Naive thymus-derived CD4-positive, alpha-beta T cell (primary cell): ENCODE data around the gene UIMC1. TPM values are rescaled to one million over a fixed set of nuclear protein-coding genes. Genes with fewer than 3 reads are reported as not detected.

Source experiments
- ATAC-seq: fragments of 150-1000 bp; cut with Tn5 transposase; 2 replicates; pipeline ENCODE4 v1.10.0; 2021; ENCODE audit warnings: mild to moderate bottlenecking, moderate library complexity
- CTCF ChIA-PET: fragments of 350-600 bp; sonication (Branson Sonifier 250); formaldehyde crosslinking; loops from one replicate; lab custom pipeline; 2021; ENCODE audit warnings: antibody characterized with exemption; lab: Charles Lee
- POLR2A ChIA-PET: fragments of 350-600 bp; sonication (Branson Sonifier 250); formaldehyde crosslinking; loops from one replicate; lab custom pipeline; 2021; ENCODE audit warnings: antibody characterized with exemption, inconsistent platforms; lab: Charles Lee
- DNase-seq, 9 donors: peaks; one replicate each; pipeline versions ENCODE4 v3.0.0 to v3.0.0-alpha.2; 2020 to 2022; ENCODE audit warnings: mixed read lengths in 1 of 9
- H3K27ac ChIP-seq: one replicate; pipeline ENCODE4 v1.7.0; 2013; ENCODE audit warnings: mild to moderate bottlenecking, low read depth, low read length, moderate library complexity
- H3K27me3 ChIP-seq, 2 donors: one replicate each; pipeline ENCODE4 v1.7.0; 2013; ENCODE audit warnings: low read length in 2 of 2, mild to moderate bottlenecking in 2 of 2, moderate library complexity in 2 of 2; ENCODE audit not compliant: control insufficient read depth in 2 of 2, insufficient read depth in 2 of 2
- H3K36me3 ChIP-seq, 3 experiments: 1 replicate in 2 of 3; 2 replicates in 1 of 3; pipeline ENCODE4 v1.7.0; 2013; ENCODE audit warnings: low read length in 3 of 3, mild to moderate bottlenecking in 3 of 3, moderate library complexity in 1 of 3; ENCODE audit not compliant: insufficient read depth in 3 of 3, control insufficient read depth in 2 of 3
- H3K4me1 ChIP-seq, 2 donors: one replicate each; pipeline ENCODE4 v1.7.0; 2013; ENCODE audit warnings: low read length in 2 of 2, mild to moderate bottlenecking in 2 of 2, moderate library complexity in 1 of 2; ENCODE audit not compliant: control insufficient read depth in 2 of 2, insufficient read depth in 2 of 2
- H3K4me3 ChIP-seq: 2 replicates; pipeline ENCODE4 v1.7.0; 2013; ENCODE audit warnings: mild to moderate bottlenecking, low read length
- H3K9me3 ChIP-seq, 3 experiments: 1 replicate in 2 of 3; 2 replicates in 1 of 3; pipeline ENCODE4 v1.7.0; 2013; ENCODE audit warnings: low read length in 3 of 3; ENCODE audit not compliant: control insufficient read depth in 2 of 3
- H3K27ac Mint-ChIP-seq, 9 donors: one replicate each; pipeline ENCODE4 v1.8.0; 2020 to 2022; ENCODE audit warnings: mixed read lengths in 9 of 9, mild to moderate bottlenecking in 8 of 9, moderate library complexity in 5 of 9, inconsistent platforms in 2 of 9
- H3K27me3 Mint-ChIP-seq, 5 donors: one replicate each; pipeline ENCODE4 v1.8.0; 2021 to 2022; ENCODE audit warnings: mixed read lengths in 5 of 5, mild to moderate bottlenecking in 1 of 5
- H3K36me3 Mint-ChIP-seq, 5 donors: one replicate each; pipeline ENCODE4 v1.8.0; 2020 to 2022; ENCODE audit warnings: mixed read lengths in 5 of 5, mild to moderate bottlenecking in 3 of 5, inconsistent platforms in 1 of 5
- H3K4me1 Mint-ChIP-seq, 7 donors: one replicate each; pipeline ENCODE4 v1.8.0; 2020 to 2022; ENCODE audit warnings: mixed read lengths in 7 of 7, mild to moderate bottlenecking in 3 of 7, inconsistent platforms in 1 of 7
- H3K4me3 Mint-ChIP-seq, 10 donors: one replicate each; pipeline ENCODE4 v1.8.0; 2020 to 2022; ENCODE audit warnings: mild to moderate bottlenecking in 10 of 10, mixed read lengths in 10 of 10, moderate library complexity in 6 of 10, inconsistent platforms in 2 of 10
- H3K9me3 Mint-ChIP-seq, 11 donors: one replicate each; pipeline ENCODE4 v1.8.0; 2020 to 2022; ENCODE audit warnings: mixed read lengths in 11 of 11, mild to moderate bottlenecking in 4 of 11, inconsistent platforms in 1 of 11, moderate library complexity in 1 of 11
- intact Hi-C, 2 donors: fragments of 100-400 bp; cut with micrococcal nuclease; formaldehyde crosslinking; loops; one replicate each; pipeline ENCODE4 v1.15.1; 2023
- polyA plus RNA-seq, 2 donors: library from polyadenylated mRNA; unstranded; fragments of 300-500 nt; fragmentation: Illumina TruSeq; gene quantifications; one replicate each; pipeline ENCODE4 v1.2.3, GENCODE V29; 2021
- total RNA-seq, 6 experiments: library from RNA in 5 of 6; stranded (reverse) in 5 of 6; gene quantifications; 1 replicate in 5 of 6; 2 replicates in 1 of 6; pipeline ENCODE4 v1.2.3 and lab custom pipeline; 2021 to 2026

The UIMC1 gene
- total and polyA plus RNA-seq, 7 experiments from 2014 or later, result 17.5 to 60.8 (median 56.8) TPM

- no peaks in the 10 kb centered on the region for H3K9me3 ChIP-seq
- POLR2A ChIA-PET, result interaction anchor here (0.6 to 3.0 kb wide), 7 partner anchors 8 to 575 kb away, joined by 3 to 9 read pairs (median 3); partner anchors contain the start of genes FAF2 and UIMC1
- Mint-ChIP-seq H3K4me3 (peak within 1 kb of the TSS; percentile 97 to 100 (median 99)), H3K9me3 (peaks cover 0 to 3% (median 0%) of the 10 kb centered on the region in 11 donors), H3K27me3 (no peaks in the 10 kb centered on the region), H3K27ac (peak within 1 kb of the TSS; percentile 95 to 99 (median 98)), H3K4me1 (peaks cover 28 to 57% (median 45%) of the 10 kb centered on the region in 7 donors), H3K36me3 (peaks cover 0 to 15% (median 5%) of the 10 kb centered on the region in 5 donors)
- peaks cover 0 to 13% (median 0%) of the 10 kb centered on the region in 3 experiments for H3K36me3 ChIP-seq
- no peaks in the 10 kb centered on the region for H3K27me3 ChIP-seq
- peaks cover 15 to 16% of the 10 kb centered on the region in 2 donors for H3K4me1 ChIP-seq
- peak within 1 kb of the TSS; percentile 91 for H3K27ac ChIP-seq
- DNase-seq (peak; percentile 80 to 93 (median 91)), ATAC-seq (peak; percentile 98)
- CTCF ChIA-PET, result interaction anchor here (0.6 to 1.1 kb wide), 3 partner anchors 37 to 570 kb away, joined by 3 to 6 read pairs (median 4); partner anchors contain the start of gene TMED9
- peak within 1 kb of the TSS; percentile 62 for H3K4me3 ChIP-seq
- intact Hi-C loops, result loop anchor here (1.0 to 10.0 kb wide), 5 partner anchors 16 to 532 kb away; partner anchors contain the start of genes UIMC1 (in 2 of the 2), FAM193B (in 1 of the 2), LMAN2 (in 1 of the 2) and RNF44 (in 1 of the 2)
These were observed 16.1 kb upstream of the UIMC1 start, which contains the start of gene ZNF346 for GRCh38 chr5:177022386-177023302. Gene ZNF346 (plus strand): TSS chr5:177022696. CDS start chr5:177022739, 43 bp downstream.

GRCh38 chr5:177020033-177020432 is 13.5 kb upstream of the UIMC1 start:
- Histone ChIP-seq H3K9me3 (no peaks in the 10 kb centered on the region), H3K36me3 (peaks cover 0 to 7% (median 0%) of the 10 kb centered on the region in 3 experiments), H3K4me1 (peaks cover 15 to 16% of the 10 kb centered on the region in 2 donors), H3K27me3 (no peaks in the 10 kb centered on the region), H3K27ac (no peak overlapping the region), H3K4me3 (no peak overlapping the region)
- POLR2A ChIA-PET, result interaction anchor here (0.5 to 3.0 kb wide), 4 partner anchors 13 to 149 kb away, joined by 3 to 9 read pairs (median 5); partner anchors contain the start of gene UIMC1
- H3K9me3 Mint-ChIP-seq, result peaks cover 0 to 3% (median 0%) of the 10 kb centered on the region in 11 donors
- intact Hi-C loops, result loop anchor here (5.0 to 10.0 kb wide), 3 partner anchors 332 to 535 kb away; partner anchors contain the start of genes FAM193B (in 1 of the 2) and LMAN2 (in 1 of the 2)
- peaks cover 24 to 43% (median 33%) of the 10 kb centered on the region in 7 donors for H3K4me1 Mint-ChIP-seq
- H3K27ac Mint-ChIP-seq, result no peak overlapping the region
- no peaks in the 10 kb centered on the region for H3K27me3 Mint-ChIP-seq
- H3K36me3 Mint-ChIP-seq, result peaks cover 0 to 8% (median 0%) of the 10 kb centered on the region in 5 donors
- CTCF ChIA-PET, result no interaction called here
- H3K4me3 Mint-ChIP-seq, result peak overlapping the region in 1 of 10 donors; percentile 4
- no peak for DNase-seq
- no peak for ATAC-seq

GRCh38 chr5:177018341-177018740 is 11.8 kb upstream of the UIMC1 start:
- intact Hi-C loops, result no loop called here
- Histone ChIP-seq H3K27me3 (no peaks in the 10 kb centered on the region), H3K4me3 (no peak overlapping the region), H3K9me3 (no peaks in the 10 kb centered on the region), H3K4me1 (peaks cover 13% of the 10 kb centered on the region in 2 donors), H3K36me3 (peaks cover 0 to 7% (median 0%) of the 10 kb centered on the region in 3 experiments), H3K27ac (no peak overlapping the region)
- ChIA-PET POLR2A (no interaction called here), CTCF (no interaction called here)
- H3K4me3 Mint-ChIP-seq, result peak overlapping the region in 1 of 10 donors; percentile 48
- ATAC-seq (no peak), DNase-seq (no peak)
- H3K4me1 Mint-ChIP-seq, result peaks cover 11 to 29% (median 22%) of the 10 kb centered on the region in 7 donors
- H3K27me3 Mint-ChIP-seq, result no peaks in the 10 kb centered on the region
- H3K27ac Mint-ChIP-seq, result no peak overlapping the region
- no peaks in the 10 kb centered on the region for H3K36me3 Mint-ChIP-seq
- H3K9me3 Mint-ChIP-seq, result peaks cover 0 to 6% (median 0%) of the 10 kb centered on the region in 11 donors

GRCh38 chr5:177015156-177015555 is 8.6 kb upstream of the UIMC1 start:
- CTCF ChIA-PET, result interaction anchor here (1.2 kb wide), 1 partner anchor 8 kb away, joined by 4 read pairs; the partner anchor contains the start of gene UIMC1
- no peaks in the 10 kb centered on the region for H3K9me3 ChIP-seq
- Mint-ChIP-seq H3K4me3 (no peak overlapping the region), H3K27me3 (no peaks in the 10 kb centered on the region), H3K27ac (no peak overlapping the region), H3K9me3 (peaks cover 0 to 3% (median 0%) of the 10 kb centered on the region in 11 donors), H3K36me3 (no peaks in the 10 kb centered on the region), H3K4me1 (peaks cover 0 to 4% (median 0%) of the 10 kb centered on the region in 7 donors)
- DNase-seq, result no peak
- intact Hi-C loops, result no loop called here
- H3K27ac ChIP-seq, result no peak overlapping the region
- POLR2A ChIA-PET, result interaction anchor here (0.7 to 1.4 kb wide), 3 partner anchors 8 to 335 kb away, joined by 3 read pairs; partner anchors contain the start of gene UIMC1
- no peaks in the 10 kb centered on the region for H3K4me1 ChIP-seq
- no peak overlapping the region for H3K4me3 ChIP-seq
- H3K36me3 ChIP-seq, result no peaks in the 10 kb centered on the region
- no peak for ATAC-seq
- H3K27me3 ChIP-seq, result no peaks in the 10 kb centered on the region

GRCh38 chr5:177010153-177010552 is 3.6 kb upstream of the UIMC1 start:
- Mint-ChIP-seq H3K27me3 (no peaks in the 10 kb centered on the region), H3K9me3 (peaks cover 0 to 9% (median 4%) of the 10 kb centered on the region in 11 donors), H3K4me3 (no peak overlapping the region), H3K4me1 (peaks cover 7 to 15% (median 9%) of the 10 kb centered on the region in 7 donors), H3K27ac (no peak overlapping the region), H3K36me3 (peaks cover 0 to 5% (median 0%) of the 10 kb centered on the region in 5 donors)
- DNase-seq, result no peak
- ChIA-PET CTCF (no interaction called here), POLR2A (interaction anchor here (0.6 kb wide), 1 partner anchor 62 kb away, joined by 3 read pairs; no protein-coding TSS in a partner anchor)
- no peak overlapping the region for H3K27ac ChIP-seq
- intact Hi-C loops, result no loop called here
- no peaks in the 10 kb centered on the region for H3K27me3 ChIP-seq
- H3K4me1 ChIP-seq, result peaks cover 4% of the 10 kb centered on the region in 2 donors
- H3K9me3 ChIP-seq, result no peaks in the 10 kb centered on the region
- H3K36me3 ChIP-seq, result peaks cover 0 to 7% (median 0%) of the 10 kb centered on the region in 3 experiments
- no peak overlapping the region for H3K4me3 ChIP-seq
- ATAC-seq, result no peak

- Histone ChIP-seq H3K4me3 (no peak overlapping the region), H3K4me1 (peaks cover 15 to 16% of the 10 kb centered on the region in 2 donors), H3K36me3 (peaks cover 0 to 7% (median 0%) of the 10 kb centered on the region in 3 experiments), H3K27me3 (no peaks in the 10 kb centered on the region), H3K27ac (no peak overlapping the region), H3K9me3 (no peaks in the 10 kb centered on the region)
- ChIA-PET POLR2A (no interaction called here), CTCF (interaction anchor here (0.6 kb wide), 1 partner anchor 348 kb away, joined by 6 read pairs; no protein-coding TSS in a partner anchor)
- peaks cover 14 to 27% (median 20%) of the 10 kb centered on the region in 7 donors for H3K4me1 Mint-ChIP-seq
- DNase-seq (no peak), ATAC-seq (no peak)
- peaks cover 0 to 5% (median 0%) of the 10 kb centered on the region in 5 donors for H3K36me3 Mint-ChIP-seq
- intact Hi-C loops, result loop anchor here in 1 of 2 donors (5.0 kb wide), 1 partner anchor 294 kb away; the partner anchor contains the start of genes PRELID1 and RAB24
- no peak overlapping the region for H3K27ac Mint-ChIP-seq
- peak overlapping the region in 5 of 10 donors; percentile 51 to 86 (median 74) for H3K4me3 Mint-ChIP-seq
- H3K9me3 Mint-ChIP-seq, result peaks cover 0 to 6% (median 4%) of the 10 kb centered on the region in 11 donors
- no peaks in the 10 kb centered on the region for H3K27me3 Mint-ChIP-seq
These were observed 2.1 kb upstream of the UIMC1 start for GRCh38 chr5:177008716-177009115.
